K562 (cell line): ENCODE results near the gene PLS1.

Experiments
- ATF1 ChIP-seq, 2 experiments: fragments of 450-650 bp in 1 of 2; IDR thresholded peaks; 2 replicates each; pipeline ENCODE4 v1.6.1; 2016; ENCODE audit warnings: missing compliant biosample characterization in 1 of 2, missing genetic modification characterization in 1 of 2
- CBX5 ChIP-seq: IDR thresholded peaks from 2 replicates; pipeline ENCODE4 v1.6.1; 2014; ENCODE audit warnings: low read depth, borderline replicate concordance
- CEBPB ChIP-seq: fragments of 450-650 bp; IDR thresholded peaks from 2 replicates; pipeline ENCODE4 v1.6.1; 2016; ENCODE audit warnings: missing genetic modification characterization, missing compliant biosample characterization
- MYBL2 ChIP-seq, 2 experiments: fragments of 450-650 bp in 1 of 2; sonication (generic) in 1 of 2; formaldehyde crosslinking in 1 of 2; IDR thresholded peaks; 2 replicates each; pipeline versions ENCODE4 v1.6.1 to v1.8.1; 2017 to 2022; ENCODE audit warnings: borderline replicate concordance in 1 of 2, inconsistent platforms in 1 of 2, low read depth in 1 of 2, mild to moderate bottlenecking in 1 of 2, missing genetic modification reagents in 1 of 2, moderate library complexity in 1 of 2
- NELFE ChIP-seq: IDR thresholded peaks from 2 replicates; pipeline ENCODE4 v1.6.1; 2011; ENCODE audit warnings: mild to moderate bottlenecking; ENCODE audit not compliant: insufficient read depth, insufficient read length
- NFYB ChIP-seq: IDR thresholded peaks from 2 replicates; pipeline ENCODE4 v1.6.1; 2011; ENCODE audit warnings: mild to moderate bottlenecking, moderate library complexity; ENCODE audit not compliant: insufficient read length; ENCODE audit errors: extremely low read depth
- NR1H2 ChIP-seq: sonication (generic); formaldehyde crosslinking; IDR thresholded peaks from 2 replicates; pipeline ENCODE4 v1.4.0; 2020; ENCODE audit warnings: mild to moderate bottlenecking, missing genetic modification reagents
- RBM34 ChIP-seq: fragments of 200-400 bp; formaldehyde crosslinking; IDR thresholded peaks from 2 replicates; pipeline ENCODE4 v1.6.1; 2018; ENCODE audit warnings: low read length, borderline replicate concordance; ENCODE audit not compliant: insufficient read depth
- ZNF253 ChIP-seq: fragments of 250-450 bp; sonication (Bioruptor Pico); conservative IDR thresholded peaks from 2 replicates; pipeline ENCODE4 v1.6.1; 2021; ENCODE audit warnings: mild to moderate bottlenecking
- ZNF707 ChIP-seq: fragments of 250-450 bp; sonication (Bioruptor Pico); conservative IDR thresholded peaks from 2 replicates; pipeline ENCODE4 v1.8.0; 2022; ENCODE audit warnings: inconsistent platforms, mild to moderate bottlenecking, moderate library complexity
- TF ChIP-seq, protein P1 (sequence below), 2 experiments: IDR thresholded peaks in 1 of 2; conservative IDR thresholded peaks in 1 of 2; 2 replicates each; pipeline ENCODE4 v1.6.1; 2016; ENCODE audit warnings: low read depth in 2 of 2, mild to moderate bottlenecking in 1 of 2, missing compliant biosample characterization in 1 of 2, missing genetic modification characterization in 1 of 2, moderate library complexity in 1 of 2
- TF ChIP-seq, protein P2 (sequence below): conservative IDR thresholded peaks from 2 replicates; pipeline ENCODE4 v1.6.1; 2011; ENCODE audit warnings: low read depth, mild to moderate bottlenecking, low read length; ENCODE audit not compliant: control insufficient read depth
- TF ChIP-seq, protein P3 (sequence below): sonication (generic); formaldehyde crosslinking; IDR thresholded peaks from 2 replicates; pipeline ENCODE4 v1.8.0; 2022; ENCODE audit warnings: mild to moderate bottlenecking, missing genetic modification reagents, borderline replicate concordance
- TF ChIP-seq, protein P4 (sequence below): sonication (generic); formaldehyde crosslinking; IDR thresholded peaks from 2 replicates; pipeline ENCODE4 v1.9.0; 2022; ENCODE audit warnings: mild to moderate bottlenecking, missing genetic modification reagents

DNA sequence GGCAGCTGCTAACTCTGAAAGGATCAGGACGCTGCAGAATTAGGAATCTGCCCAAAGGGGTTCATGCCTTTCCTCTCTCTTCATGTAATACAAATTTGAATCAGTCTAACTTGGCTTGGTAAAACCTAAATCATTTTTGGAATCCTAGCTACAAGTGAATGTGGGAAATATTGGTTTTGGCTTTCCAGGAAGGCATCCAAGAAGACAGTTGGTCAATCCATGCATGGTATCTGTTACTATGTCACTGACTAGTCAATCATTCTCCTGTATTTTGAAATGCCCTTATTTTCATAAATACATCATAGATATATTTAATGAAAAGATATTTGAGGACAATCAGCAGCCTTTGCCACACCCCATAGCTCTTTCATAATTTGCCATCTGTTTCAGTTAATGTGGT is 7.5 kb upstream of the PLS1 start:
- TF ChIP-seq ZNF707 (CRISPR knock-in tag) (no peak), RBM34 (no peak), NFYB (no peak), CBX5 (no peak), ATF1 (CRISPR knock-in tag; IDR thresholded peaks at IDR 0.05) (no peak), ATF1 (tag; IDR thresholded peaks at IDR 0.05) (no peak), CEBPB (tag) (no peak), NR1H2 (no peak), ZNF253 (CRISPR knock-in tag) (no peak), NELFE (no peak), MYBL2 (IDR thresholded peaks at IDR 0.05; ENCODE audit: low read depth) (no peak), MYBL2 (CRISPR knock-in tag; IDR thresholded peaks at IDR 0.05; ENCODE audit: borderline replicate concordance) (no peak)
- TF ChIP-seq, protein P1, sequence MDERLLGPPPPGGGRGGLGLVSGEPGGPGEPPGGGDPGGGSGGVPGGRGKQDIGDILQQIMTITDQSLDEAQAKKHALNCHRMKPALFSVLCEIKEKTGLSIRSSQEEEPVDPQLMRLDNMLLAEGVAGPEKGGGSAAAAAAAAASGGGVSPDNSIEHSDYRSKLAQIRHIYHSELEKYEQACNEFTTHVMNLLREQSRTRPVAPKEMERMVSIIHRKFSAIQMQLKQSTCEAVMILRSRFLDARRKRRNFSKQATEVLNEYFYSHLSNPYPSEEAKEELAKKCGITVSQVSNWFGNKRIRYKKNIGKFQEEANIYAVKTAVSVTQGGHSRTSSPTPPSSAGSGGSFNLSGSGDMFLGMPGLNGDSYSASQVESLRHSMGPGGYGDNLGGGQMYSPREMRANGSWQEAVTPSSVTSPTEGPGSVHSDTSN (CRISPR knock-in tag; IDR thresholded peaks at IDR 0.05; ENCODE audit: low read depth) = no peak
- TF ChIP-seq, protein P1 (tag; conservative IDR thresholded peaks at IDR 0.05; ENCODE audit: low read depth) = no peak
- TF ChIP-seq, protein P2, sequence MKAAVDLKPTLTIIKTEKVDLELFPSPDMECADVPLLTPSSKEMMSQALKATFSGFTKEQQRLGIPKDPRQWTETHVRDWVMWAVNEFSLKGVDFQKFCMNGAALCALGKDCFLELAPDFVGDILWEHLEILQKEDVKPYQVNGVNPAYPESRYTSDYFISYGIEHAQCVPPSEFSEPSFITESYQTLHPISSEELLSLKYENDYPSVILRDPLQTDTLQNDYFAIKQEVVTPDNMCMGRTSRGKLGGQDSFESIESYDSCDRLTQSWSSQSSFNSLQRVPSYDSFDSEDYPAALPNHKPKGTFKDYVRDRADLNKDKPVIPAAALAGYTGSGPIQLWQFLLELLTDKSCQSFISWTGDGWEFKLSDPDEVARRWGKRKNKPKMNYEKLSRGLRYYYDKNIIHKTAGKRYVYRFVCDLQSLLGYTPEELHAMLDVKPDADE = no peak
- TF ChIP-seq, protein P3, sequence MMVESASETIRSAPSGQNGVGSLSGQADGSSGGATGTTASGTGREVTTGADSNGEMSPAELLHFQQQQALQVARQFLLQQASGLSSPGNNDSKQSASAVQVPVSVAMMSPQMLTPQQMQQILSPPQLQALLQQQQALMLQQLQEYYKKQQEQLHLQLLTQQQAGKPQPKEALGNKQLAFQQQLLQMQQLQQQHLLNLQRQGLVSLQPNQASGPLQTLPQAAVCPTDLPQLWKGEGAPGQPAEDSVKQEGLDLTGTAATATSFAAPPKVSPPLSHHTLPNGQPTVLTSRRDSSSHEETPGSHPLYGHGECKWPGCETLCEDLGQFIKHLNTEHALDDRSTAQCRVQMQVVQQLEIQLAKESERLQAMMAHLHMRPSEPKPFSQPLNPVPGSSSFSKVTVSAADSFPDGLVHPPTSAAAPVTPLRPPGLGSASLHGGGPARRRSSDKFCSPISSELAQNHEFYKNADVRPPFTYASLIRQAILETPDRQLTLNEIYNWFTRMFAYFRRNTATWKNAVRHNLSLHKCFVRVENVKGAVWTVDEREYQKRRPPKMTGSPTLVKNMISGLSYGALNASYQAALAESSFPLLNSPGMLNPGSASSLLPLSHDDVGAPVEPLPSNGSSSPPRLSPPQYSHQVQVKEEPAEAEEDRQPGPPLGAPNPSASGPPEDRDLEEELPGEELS (CRISPR knock-in tag) = no peak
- TF ChIP-seq, protein P4, sequence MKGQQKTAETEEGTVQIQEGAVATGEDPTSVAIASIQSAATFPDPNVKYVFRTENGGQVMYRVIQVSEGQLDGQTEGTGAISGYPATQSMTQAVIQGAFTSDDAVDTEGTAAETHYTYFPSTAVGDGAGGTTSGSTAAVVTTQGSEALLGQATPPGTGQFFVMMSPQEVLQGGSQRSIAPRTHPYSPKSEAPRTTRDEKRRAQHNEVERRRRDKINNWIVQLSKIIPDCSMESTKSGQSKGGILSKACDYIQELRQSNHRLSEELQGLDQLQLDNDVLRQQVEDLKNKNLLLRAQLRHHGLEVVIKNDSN = no peak
